SK-N-SH treated with all-trans-retinoic acid at 6 μM for 48 hours (cell line): ENCODE data around the gene KAT6B.

Source experiments
- ARNTL ChIP-seq: fragments of 450-650 bp; formaldehyde crosslinking; IDR thresholded peaks from 2 replicates; pipeline ENCODE4 v1.5.0; 2020; ENCODE audit warnings: low read depth, mild to moderate bottlenecking, moderate library complexity, borderline replicate concordance
- CSDC2 ChIP-seq: fragments of 250-450 bp; sonication (Bioruptor Pico); IDR thresholded peaks from 2 replicates; pipeline ENCODE4 v1.5.0; 2020; ENCODE audit warnings: mild to moderate bottlenecking, moderate library complexity
- ESRRG ChIP-seq: fragments of 250-450 bp; sonication (Bioruptor Pico); IDR thresholded peaks from 2 replicates; pipeline ENCODE4 v1.6.1; 2021; ENCODE audit warnings: mild to moderate bottlenecking
- TCF4 ChIP-seq: fragments of 250-450 bp; sonication (Bioruptor Pico); IDR thresholded peaks from 2 replicates; pipeline ENCODE4 v1.8.0; 2021; ENCODE audit warnings: mild to moderate bottlenecking, moderate library complexity, borderline replicate concordance
- ZNF8 ChIP-seq: fragments of 450-650 bp; formaldehyde crosslinking; IDR thresholded peaks from 2 replicates; pipeline ENCODE4 v1.5.0; 2020; ENCODE audit warnings: mild to moderate bottlenecking, moderate library complexity
- TF ChIP-seq, protein P1 (sequence below): fragments of 250-450 bp; sonication (Bioruptor Pico); IDR thresholded peaks from 2 replicates; pipeline ENCODE4 v1.8.0; 2020; ENCODE audit warnings: mild to moderate bottlenecking, moderate library complexity, borderline replicate concordance
- TF ChIP-seq, protein P2 (sequence below): fragments of 250-450 bp; sonication (Bioruptor Pico); IDR thresholded peaks from 2 replicates; pipeline ENCODE4 v1.5.1; 2020; ENCODE audit warnings: low read depth, mild to moderate bottlenecking, moderate library complexity

DNA sequence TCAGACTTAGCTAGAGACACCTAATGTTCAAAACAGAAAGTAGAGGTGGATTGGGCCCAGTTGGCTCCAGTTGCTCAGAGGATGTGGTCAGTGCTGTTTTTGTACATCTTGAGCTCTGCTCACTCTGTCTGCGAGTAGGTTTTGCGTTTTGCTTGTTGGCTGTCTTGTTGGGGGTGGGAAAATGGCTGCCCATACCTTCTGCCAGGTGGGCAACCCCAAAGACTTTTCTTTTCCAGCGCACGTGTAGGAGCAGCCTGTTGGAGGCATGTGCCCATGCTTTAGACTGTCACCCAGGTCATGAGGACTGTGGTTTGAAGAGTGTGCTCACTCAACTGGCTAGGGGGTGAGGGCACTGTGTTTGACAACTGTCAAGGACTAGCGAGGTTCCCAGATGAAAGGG, 73.9 kb downstream of the KAT6B start:
- TF ChIP-seq, protein P1, sequence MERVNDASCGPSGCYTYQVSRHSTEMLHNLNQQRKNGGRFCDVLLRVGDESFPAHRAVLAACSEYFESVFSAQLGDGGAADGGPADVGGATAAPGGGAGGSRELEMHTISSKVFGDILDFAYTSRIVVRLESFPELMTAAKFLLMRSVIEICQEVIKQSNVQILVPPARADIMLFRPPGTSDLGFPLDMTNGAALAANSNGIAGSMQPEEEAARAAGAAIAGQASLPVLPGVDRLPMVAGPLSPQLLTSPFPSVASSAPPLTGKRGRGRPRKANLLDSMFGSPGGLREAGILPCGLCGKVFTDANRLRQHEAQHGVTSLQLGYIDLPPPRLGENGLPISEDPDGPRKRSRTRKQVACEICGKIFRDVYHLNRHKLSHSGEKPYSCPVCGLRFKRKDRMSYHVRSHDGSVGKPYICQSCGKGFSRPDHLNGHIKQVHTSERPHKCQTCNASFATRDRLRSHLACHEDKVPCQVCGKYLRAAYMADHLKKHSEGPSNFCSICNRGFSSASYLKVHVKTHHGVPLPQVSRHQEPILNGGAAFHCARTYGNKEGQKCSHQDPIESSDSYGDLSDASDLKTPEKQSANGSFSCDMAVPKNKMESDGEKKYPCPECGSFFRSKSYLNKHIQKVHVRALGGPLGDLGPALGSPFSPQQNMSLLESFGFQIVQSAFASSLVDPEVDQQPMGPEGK (CRISPR knock-in tag) = no peak
- TF ChIP-seq, protein P2, sequence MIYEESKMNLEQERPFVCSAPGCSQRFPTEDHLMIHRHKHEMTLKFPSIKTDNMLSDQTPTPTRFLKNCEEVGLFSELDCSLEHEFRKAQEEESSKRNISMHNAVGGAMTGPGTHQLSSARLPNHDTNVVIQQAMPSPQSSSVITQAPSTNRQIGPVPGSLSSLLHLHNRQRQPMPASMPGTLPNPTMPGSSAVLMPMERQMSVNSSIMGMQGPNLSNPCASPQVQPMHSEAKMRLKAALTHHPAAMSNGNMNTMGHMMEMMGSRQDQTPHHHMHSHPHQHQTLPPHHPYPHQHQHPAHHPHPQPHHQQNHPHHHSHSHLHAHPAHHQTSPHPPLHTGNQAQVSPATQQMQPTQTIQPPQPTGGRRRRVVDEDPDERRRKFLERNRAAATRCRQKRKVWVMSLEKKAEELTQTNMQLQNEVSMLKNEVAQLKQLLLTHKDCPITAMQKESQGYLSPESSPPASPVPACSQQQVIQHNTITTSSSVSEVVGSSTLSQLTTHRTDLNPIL (CRISPR knock-in tag) = no peak
- no peak for TF ChIP-seq ARNTL (CRISPR knock-in tag)
- no peak for TF ChIP-seq ESRRG (CRISPR knock-in tag)
- TF ChIP-seq TCF4 (CRISPR knock-in tag) = no peak
- TF ChIP-seq ZNF8 (CRISPR knock-in tag) = no peak
- no peak for TF ChIP-seq CSDC2 (CRISPR knock-in tag)
